Aorta (tissue), 5 donors: ENCODE measurements around the gene PNPLA1. TPM values are rescaled to one million over a fixed set of nuclear protein-coding genes. Genes with fewer than 3 reads are reported as not detected.

Experiments used
- ATAC-seq: fragments of 200-7000 bp; cut with Tn5 transposase; one replicate; pipeline ENCODE4 v1.9.1; 2022; ENCODE audit warnings: moderate library complexity; ENCODE audit not compliant: low FRiP score
- DNase-seq, 2 donors: peaks; one replicate each; pipeline ENCODE4 v3.0.0-alpha.2; 2020
- H3K27ac ChIP-seq, 2 donors: one replicate each; pipeline ENCODE4 v1.5.1; 2013; ENCODE audit warnings: low read length in 2 of 2, mild to moderate bottlenecking in 2 of 2, moderate library complexity in 2 of 2, control low read depth in 1 of 2, inconsistent platforms in 1 of 2, low read depth in 1 of 2
- H3K27me3 ChIP-seq, 2 donors: one replicate each; pipeline ENCODE4 v1.6.1; 2013; ENCODE audit warnings: control low read depth in 1 of 2, low read length in 1 of 2, mild to moderate bottlenecking in 1 of 2, moderate library complexity in 1 of 2; ENCODE audit not compliant: insufficient read depth in 2 of 2, control insufficient read depth in 1 of 2
- H3K36me3 ChIP-seq, 2 donors: one replicate each; pipeline ENCODE4 v1.6.1; 2013; ENCODE audit warnings: control low read depth in 1 of 2, low read length in 1 of 2, mild to moderate bottlenecking in 1 of 2; ENCODE audit not compliant: insufficient read depth in 2 of 2, control insufficient read depth in 1 of 2
- H3K4me1 ChIP-seq, 2 donors: one replicate each; pipeline ENCODE4 v1.6.1; 2013; ENCODE audit warnings: low read length in 2 of 2, control low read depth in 1 of 2, mild to moderate bottlenecking in 1 of 2, moderate library complexity in 1 of 2; ENCODE audit not compliant: insufficient read depth in 2 of 2, control insufficient read depth in 1 of 2
- H3K4me3 ChIP-seq, 2 donors: one replicate each; pipeline ENCODE4 v1.5.1; 2013; ENCODE audit warnings: low read length in 2 of 2, control low read depth in 1 of 2, mild to moderate bottlenecking in 1 of 2
- H3K9me3 ChIP-seq: one replicate; pipeline ENCODE4 v1.6.1; 2013; ENCODE audit warnings: mild to moderate bottlenecking, low read length; ENCODE audit not compliant: control insufficient read depth
- WGBS, 2 donors: extraction: QIAGEN DNeasy Blood & Tissue Kit; methylation state at CpG; one replicate each; pipeline ENCODE4 v1.1.7; 2013; 5-methylcytosine and 5-hydroxymethylcytosine counted together
- intact Hi-C, 2 donors: fragments of 100-400 bp; cut with DNase I; formaldehyde crosslinking; loops; one replicate each; pipeline versions ENCODE4 v1.14.2 to v1.15.0; 2022
- polyA plus RNA-seq, 2 donors: library from polyadenylated mRNA; stranded (reverse); fragments of 200-250 nt; gene quantifications; one replicate each; pipeline ENCODE4 v1.2.3, GENCODE V29; 2013
- total RNA-seq, 2 donors: library from RNA; stranded (reverse); fragmentation: NEBNext Ultra II Directional; extraction: Animal tissue kit (Norgen Biotek cat#: 25700); gene quantifications; one replicate each; pipeline ENCODE4 v1.2.1, GENCODE V29; 2021
- donor health status: healthy with polysubstance abuse.
- donor health status: Bipolar disorder and iron deficiency.
- donor health status: DM: no; HTN: no; CAD: no.
- donor health status: DM: no; HTN: no; CAD: no.
- donor health status: DM: yes; HTN: yes; CAD: no.

The PNPLA1 gene
- total and polyA plus RNA-seq, 4 donors, result 0.15 to 0.23 TPM; not detected in 2

DNA sequence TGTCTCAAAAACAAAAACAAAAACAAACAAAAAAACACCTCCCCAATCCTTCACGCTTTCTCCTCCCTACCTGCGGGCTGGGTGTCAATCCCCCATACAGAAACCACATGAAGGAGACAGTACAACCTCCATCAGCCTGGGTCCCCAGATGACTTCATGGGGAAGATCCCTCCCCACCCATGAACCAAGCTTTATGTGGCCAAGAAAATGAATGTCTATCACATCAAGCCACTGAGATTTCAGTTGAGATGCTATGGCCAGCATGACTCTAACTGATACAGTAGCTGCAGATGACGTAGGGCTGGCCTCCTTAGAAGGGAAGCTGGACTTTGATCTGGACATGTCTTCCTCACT lies 88.0 kb downstream of the PNPLA1 start:
- Histone ChIP-seq H3K36me3 (no peaks in the 10 kb centered on the region), H3K27ac (peak overlapping the region; percentile 84), H3K4me1 (no peaks in the 10 kb centered on the region), H3K4me3 (no peak overlapping the region), H3K27me3 (no peaks in the 10 kb centered on the region), H3K9me3 (no peaks in the 10 kb centered on the region)
- intact Hi-C loops, result loop anchor here in 1 of 2 donors (2.0 kb wide), 1 partner anchor 15 kb away; no protein-coding TSS in a partner anchor
- no peak for ATAC-seq
- peak in 1 of 2 donors; percentile 5 for DNase-seq
- 78 to 79% methylated on average over 3 of the region's 3 CpGs for WGBS, 2 donors

Other genes with a start within 250 kb of the PNPLA1 start
- under 1 TPM; 0.26 to 0.33 TPM for gene SLC26A8, start 245.4 kb upstream of the PNPLA1 start, total RNA-seq
- gene SLC26A8, start 245.4 kb upstream of the PNPLA1 start, polyA plus RNA-seq, result not detected
- 10 to 100 TPM; 52.6 to 62.0 TPM for gene MAPK14, start 242.3 kb upstream of the PNPLA1 start, total RNA-seq
- gene MAPK14, start 242.3 kb upstream of the PNPLA1 start, polyA plus RNA-seq, result 10 to 100 TPM; 19.8 to 24.5 TPM
- gene MAPK13, start 139.5 kb upstream of the PNPLA1 start, total RNA-seq, result 10 to 100 TPM; 10.1 to 12.9 TPM
- gene MAPK13, start 139.5 kb upstream of the PNPLA1 start, polyA plus RNA-seq, result 10 to 100 TPM in 1 of 2 donors, 1 to 10 TPM in 1; 2.2 to 20.3 TPM
- gene BRPF3, start 73.3 kb upstream of the PNPLA1 start, total RNA-seq, result 10 to 100 TPM; 26.4 to 32.9 TPM
- 10 to 100 TPM in 1 of 2 donors, 1 to 10 TPM in 1; 8.4 to 11.3 TPM for gene BRPF3, start 73.3 kb upstream of the PNPLA1 start, polyA plus RNA-seq
- not detected for gene BNIP5, start 66.8 kb downstream of the PNPLA1 start, total RNA-seq
- 1 to 10 TPM in 1 of 2 donors, not detected in 1; 2.3 TPM for gene BNIP5, start 66.8 kb downstream of the PNPLA1 start, polyA plus RNA-seq
- 1 to 10 TPM; 2.2 to 2.8 TPM for gene ETV7, start 117.6 kb downstream of the PNPLA1 start, total RNA-seq
- 1 to 10 TPM; 3.4 to 5.4 TPM for gene ETV7, start 117.6 kb downstream of the PNPLA1 start, polyA plus RNA-seq
- not detected for gene PXT1, start 172.8 kb downstream of the PNPLA1 start, total RNA-seq
- under 1 TPM in 1 of 2 donors, not detected in 1; 0.05 TPM for gene PXT1, start 172.8 kb downstream of the PNPLA1 start, polyA plus RNA-seq
- 10 to 100 TPM; 58.7 to 70.6 TPM for gene KCTD20, start 172.9 kb downstream of the PNPLA1 start, total RNA-seq
- 10 to 100 TPM; 25.8 to 27.3 TPM for gene KCTD20, start 172.9 kb downstream of the PNPLA1 start, polyA plus RNA-seq